Hematopoietic multipotent progenitor cell treated with erythropoietin and hydrocortisone succinate and interleukin-3 and kit ligand, for 6 days (in vitro differentiated cells): ENCODE results near the gene CRB2.

Experiments used
- DNase-seq: peaks from one replicate; pipeline ENCODE4 v3.0.0-alpha.2; 2015

Gene CRB2

DNA sequence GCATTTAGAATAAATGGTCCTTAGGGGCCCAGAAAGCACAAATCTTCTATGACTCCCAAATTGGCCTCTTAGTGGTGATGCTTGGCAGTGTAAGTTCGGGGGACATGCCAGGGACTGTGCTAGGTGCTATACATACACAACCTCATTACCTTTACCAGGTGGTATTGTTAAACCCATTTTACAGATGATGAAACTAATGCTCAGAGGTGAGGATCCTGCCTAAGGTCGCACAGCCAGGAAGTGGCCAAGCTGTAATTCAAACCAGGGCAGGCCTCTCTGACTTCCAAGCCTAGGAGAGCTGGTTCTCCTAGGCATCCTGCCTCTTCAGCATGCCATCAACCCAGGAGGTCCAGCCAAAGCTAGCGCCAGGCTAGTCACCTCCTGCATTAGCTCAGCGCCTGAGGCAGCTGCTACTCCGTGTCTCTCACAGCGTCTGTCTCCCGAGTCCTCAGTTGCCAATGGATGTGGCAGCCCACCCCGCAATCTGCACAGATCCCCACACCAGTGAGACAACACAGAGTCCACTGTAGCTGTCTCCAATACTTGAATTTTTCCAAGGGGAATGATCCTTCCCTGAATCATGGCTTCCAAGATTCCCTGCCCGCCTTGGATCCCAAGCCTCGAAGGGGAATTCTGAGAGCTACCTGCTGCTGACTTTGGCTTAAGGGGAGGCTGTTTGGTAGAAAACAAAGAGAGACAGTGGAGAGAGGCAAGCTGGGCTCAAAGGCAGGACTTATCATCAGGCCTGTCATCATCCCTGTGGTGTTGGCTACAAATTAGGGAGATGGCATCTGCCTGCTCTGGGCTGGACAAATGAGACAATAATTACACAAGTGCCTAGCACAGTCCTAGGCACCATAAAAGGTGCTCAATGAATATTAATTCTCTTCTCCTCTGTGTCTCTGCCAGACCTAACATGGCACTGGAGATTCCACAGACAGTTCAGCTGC lies 52.6 kb downstream of the CRB2 start:
- no peak for DNase-seq

DNA sequence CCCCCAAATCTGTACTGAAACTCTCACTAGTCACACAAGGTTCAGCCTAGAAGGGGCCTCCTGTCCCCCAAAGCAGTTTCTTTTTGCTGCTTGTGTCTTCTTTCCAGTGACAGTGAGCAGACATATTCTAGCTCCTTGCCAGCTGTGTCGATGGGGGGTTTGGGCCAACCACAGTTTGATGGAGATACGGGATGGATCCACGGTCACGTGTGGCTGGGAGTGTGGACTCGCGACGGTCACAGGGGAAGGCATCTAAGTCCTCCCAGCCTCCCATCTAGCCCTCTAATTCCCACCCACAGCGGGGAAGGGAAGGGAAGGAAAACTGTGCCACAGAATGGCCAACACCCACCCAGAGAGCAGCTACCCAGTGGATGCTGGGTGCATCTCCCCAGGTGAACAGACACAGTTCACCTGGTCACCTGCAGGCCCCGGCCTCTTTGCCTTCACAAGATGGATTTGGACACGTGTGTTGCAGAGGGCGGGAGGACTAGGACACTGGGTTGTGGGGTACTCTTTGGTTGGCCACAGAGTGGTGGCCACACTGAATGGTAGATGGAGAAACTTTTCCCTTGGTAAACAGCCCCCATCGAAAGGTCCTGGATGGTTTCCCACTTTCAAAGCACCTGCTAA lies 54.4 kb downstream of the CRB2 start:
- no peak for DNase-seq

DNA sequence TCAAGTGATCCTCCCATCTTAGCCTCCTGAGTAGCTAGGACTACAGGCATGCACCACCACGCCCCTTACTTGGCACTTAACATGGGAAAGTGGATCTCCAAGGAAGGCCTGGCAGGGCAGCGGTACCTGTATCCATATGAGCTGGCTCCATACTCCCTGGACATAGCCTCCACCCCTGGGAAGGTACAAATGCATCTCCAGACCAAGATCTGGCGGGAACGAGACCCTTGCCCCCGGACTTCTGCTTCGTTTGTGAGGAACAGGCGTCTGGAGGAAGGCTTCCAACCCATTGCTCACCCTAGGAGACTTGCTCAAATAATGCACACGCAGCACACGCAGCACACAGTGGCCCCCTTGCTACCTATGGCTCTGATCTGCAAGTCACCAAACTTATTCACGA lies 55.2 kb downstream of the CRB2 start:
- no peak for DNase-seq

DNA sequence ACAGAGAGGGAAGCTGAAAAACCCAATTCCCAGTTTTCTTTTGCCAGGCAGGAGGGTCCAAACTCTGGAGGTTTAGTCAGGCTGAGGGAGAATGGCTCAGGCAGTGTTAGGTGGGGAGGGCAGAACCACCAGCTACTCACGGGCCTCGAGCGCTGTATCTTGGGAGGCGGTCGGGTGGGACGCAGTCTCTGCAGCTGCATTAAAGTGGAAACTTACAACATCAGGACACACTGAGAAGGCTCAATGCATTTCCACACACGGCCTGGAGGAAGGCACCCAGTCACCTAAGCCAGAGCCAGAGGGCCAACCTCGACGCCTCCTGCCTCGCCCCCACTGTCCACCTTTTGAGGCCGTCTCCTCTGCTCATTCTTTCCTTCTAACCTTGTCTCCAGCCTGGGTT lies 55.6 kb downstream of the CRB2 start:
- no peak for DNase-seq

DNA sequence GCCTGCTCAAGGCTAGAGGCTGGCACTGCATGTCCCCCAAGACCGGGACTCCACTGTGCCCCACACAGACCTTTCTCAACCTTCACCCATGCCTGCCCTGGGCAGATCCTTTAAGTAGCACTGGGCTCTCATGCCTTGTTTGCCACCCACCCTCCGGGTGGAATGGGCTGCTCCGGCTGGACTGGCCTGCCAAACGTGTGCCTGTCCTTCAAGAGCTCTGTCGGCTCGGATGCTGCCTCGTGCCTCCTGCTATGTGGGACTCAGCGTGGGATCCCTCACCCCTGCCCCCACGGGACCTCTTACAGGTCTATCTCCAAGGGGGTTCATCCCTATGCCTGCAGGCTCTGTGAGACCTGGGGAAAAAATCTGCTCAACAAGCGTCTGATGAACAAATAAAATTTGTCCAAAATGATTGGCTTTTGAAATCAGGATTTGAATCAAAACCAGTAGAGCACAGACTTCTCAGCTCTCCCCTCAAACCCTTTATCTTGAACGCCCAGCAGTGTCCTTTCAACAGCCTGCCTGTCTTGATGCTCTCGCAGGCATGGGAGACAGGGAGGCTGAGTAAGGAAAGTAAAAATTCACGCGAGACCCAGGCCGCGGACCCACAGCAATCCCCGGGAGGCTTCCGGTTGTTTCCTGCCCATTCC lies 56.3 kb downstream of the CRB2 start:
- peak; percentile 23 for DNase-seq

DNA sequence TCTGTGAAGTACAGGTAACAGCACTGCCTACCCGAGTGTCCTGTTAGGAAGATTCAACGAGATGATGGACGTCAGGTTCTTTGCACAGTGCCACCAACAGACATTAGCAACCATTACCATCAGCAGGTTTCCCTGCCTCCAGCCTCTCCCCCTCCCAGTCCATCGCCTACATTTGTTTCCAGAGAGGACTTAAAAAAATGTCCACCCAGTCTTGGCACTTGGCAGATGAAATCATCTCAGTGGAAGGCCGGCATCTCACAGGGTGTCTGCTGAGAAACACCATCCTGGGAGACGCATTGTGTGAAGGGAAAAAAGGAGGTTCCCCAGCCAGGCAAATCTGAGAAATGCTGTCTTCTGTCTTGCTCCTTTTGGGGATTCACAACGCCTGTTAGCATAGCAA lies 58.2 kb downstream of the CRB2 start:
- DNase-seq, result no peak

DNA sequence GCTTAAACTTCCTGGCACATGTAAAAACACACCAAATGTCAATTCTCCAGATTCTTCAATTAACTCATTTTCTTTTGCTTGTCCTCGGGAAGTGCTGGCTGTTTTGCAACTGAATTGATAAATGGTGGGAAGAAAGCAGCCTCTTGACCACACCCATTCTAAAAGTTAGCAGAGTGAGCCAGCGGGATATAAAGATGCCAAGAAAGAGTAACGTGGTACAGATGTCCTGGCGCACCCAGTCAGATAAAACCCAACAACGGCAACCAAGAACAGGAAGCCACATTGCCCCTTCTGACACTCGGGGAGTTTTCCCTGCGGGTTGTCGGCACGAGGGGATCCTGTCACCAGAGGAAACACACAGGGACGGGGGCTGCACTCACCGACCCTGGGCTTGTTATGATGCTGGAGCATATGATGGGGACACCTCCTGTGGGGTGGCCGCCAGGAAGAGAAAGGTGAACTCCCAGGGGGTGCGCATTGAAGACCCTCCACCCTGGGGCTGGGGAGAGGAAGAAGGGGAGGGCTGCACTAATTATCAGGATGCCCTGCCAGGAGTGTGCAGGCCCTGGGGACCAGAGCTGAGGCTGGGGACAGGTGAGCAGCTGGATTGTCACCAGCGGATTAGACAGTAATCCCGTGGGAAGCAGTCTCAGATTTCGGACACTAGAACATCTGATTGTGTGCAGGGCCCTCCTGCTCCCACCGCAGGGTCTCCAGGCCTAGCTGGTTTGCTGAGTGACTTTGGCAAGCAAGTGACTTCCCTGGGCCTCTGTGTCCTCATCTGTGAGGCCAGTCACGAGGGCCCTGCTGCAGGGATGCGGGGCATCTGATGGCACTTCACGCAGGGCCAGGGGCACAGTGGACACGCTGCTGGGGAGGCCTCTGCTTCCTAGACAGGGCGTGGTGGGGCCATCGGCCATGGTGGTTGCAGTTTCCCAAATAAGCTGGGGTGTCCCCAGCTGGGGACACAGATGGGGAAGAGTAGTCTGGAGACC lies 59.2 kb downstream of the CRB2 start:
- DNase-seq, result peak; percentile 62

DNA sequence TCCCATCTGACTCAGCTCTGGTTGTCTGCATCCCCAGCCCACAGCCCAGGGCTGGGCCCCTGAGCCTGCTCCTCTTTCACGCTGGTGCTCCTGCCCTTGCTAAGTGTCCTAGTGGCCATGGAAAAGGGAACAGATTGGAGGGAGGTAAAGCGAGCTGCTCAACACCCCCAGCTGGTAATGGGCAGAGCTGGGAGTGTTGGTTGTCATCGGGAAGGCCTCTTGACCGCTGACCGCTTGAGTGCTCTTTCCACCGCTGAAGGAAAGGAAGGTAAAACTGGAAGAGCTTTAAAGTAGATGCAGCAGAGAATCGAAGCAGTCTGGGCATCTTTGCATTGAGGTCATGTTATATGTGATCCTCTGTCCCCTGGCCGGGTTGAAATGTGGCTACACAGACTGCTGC lies 60.2 kb downstream of the CRB2 start:
- no peak for DNase-seq

DNA sequence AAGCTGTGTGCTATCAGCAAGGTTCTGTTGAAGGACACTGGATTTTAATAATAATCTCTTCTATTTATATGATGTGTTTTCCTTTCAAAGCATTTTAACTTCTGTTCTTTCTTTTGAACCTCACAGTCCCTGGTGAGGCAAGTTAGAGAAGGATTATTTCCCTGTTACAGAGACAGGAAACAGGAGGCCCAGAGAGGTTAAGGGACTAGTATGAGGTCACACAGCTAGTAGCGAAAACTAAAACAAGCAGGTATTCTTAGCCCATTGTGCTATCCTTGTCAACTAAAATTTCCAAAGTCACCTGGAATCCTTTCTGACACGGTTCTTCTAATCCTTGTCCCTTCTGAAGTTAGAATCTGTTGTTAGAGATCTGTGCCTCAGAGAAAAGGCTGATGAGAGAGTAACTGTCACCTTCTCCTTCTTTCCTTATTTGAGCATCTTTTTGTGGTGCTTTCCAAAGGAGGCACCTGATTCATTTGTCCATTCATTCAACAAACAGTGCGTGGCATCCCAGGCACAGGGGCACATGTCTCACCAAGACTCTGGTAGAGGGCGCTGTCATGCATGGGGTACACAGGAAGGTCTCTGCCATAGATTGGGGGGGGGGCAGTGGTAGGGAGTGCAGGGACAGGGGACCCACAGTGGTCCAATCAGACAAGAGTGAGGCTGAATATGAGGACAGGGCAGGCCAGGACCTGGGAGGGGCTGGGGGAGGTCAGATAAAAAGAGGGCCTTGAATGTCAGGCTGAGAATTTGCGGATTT lies 61.5 kb downstream of the CRB2 start:
- no peak for DNase-seq

DNA sequence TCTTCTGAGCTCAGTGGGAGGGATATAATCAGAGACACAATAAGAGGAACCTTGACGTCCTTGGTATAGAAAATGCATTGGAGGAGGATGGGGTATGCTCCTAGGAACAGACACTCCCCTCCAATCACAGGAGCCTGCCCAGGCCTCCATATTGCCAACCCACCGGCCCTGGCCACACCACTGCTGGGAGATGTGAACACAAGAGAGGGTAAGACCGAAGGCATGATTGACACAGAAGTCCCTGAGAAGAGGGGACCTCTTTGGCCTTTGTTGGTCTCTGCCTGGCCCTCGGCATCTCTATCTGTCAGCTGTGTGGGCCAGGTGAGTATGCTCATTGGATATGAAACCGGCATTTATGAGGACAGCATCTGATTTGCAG lies 62.0 kb downstream of the CRB2 start:
- no peak for DNase-seq

DNA sequence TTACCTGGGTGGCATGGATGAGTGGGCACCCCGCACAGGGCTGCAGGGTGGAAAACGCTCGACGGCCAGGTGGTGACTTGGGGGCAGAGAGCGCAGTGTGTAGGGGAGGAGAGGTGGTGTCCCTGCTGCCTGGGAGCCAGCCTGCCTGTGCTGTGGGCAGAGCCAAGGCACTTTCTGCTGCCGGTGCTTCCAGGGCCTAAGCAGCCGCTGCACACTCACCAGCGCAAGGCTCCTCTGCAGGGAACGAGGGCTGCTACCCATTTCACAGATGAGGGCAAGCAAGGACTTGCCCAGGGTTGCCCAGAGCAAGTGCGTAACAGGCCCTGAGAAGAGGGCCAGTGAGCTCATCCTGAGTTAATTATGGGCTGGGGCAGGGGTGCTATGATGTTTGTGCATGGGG lies 62.5 kb downstream of the CRB2 start:
- no peak for DNase-seq

DNA sequence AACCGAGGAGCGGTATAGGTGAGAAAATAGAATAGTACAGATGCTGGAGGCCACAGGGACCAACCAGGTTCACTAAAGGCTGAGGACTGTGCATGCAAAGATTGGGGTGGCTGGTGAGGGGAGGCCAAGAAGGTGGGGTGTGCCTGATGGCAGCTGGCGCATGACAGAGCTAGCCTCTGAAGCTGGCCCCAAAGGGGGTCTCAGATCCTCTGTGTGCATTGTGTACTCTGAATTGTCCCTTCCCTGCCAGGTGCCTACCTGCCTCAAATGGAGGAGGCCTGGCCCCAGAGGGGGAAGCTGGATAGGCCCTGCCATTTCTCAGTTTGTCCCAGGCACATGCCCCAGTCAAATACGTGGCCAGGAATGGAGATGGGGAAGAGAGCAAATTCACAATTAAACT lies 63.1 kb downstream of the CRB2 start:
- DNase-seq, result no peak

DNA sequence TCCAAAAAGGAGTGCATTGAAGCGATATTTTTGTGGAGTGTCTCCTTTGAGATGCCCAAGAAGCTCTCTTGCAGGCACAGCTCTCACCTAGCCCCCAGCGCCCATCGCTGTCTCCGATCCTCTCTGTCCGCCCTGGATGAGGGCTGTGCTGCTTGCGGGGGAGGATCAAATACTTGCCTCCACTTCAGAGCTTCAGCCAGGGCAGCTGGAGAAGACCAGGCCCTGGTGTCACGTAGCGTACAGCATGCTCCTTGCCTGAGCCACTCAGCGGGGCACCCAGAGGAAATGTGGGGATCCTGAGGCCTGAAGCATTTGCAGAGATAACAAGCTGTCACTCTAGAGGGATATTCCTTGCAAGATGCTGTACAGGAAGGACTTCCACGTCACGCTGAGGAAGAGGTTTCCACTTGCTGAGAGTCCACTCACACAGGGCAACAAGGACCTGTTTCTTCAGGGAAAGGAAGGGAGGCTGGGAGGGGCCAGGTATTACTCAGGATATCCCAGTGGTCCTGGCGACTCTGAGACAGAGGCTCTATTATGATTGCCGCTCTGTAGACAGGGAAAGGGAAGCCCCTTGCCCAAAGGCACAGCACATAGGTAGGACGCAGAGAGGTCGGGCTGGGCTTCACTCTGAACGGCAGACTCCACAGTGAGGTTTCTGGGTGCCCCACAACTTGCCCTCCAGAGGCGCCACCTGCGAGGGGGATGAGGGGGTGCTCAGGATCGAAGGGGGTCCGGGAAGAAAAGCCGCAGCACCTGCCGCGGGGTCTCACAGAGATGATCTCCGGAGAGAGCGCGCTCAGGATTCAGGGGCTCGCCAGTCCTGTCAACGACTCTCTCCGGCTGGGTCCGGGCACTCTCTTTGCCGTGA lies 64.0 kb downstream of the CRB2 start:
- DNase-seq, result no peak

DNA sequence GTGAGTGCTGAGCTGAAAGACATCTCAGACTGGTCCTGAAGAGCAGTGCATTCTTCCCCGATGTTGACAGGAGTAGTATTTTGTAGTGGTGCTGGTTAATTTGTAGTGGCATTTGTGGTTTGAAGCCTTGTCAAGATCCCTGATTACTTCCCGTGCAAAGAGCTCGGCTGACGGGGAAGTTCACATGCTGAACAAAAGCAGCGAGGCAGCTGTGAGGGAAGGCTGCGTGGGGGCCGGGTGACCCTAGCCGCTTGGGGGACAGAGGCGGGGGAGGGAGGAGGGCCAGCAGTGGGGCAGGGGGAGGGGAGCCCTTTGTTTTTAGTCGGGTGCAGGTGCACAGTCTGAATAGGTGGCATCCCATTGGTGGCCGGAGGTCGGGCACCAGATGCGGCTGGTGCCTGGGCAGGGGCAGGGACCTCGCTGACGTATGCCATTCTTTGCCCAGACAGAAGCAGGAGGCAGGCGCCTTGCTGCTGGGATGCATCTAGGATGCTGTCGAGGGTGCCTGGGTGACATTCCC lies 64.7 kb downstream of the CRB2 start:
- DNase-seq, result no peak

DNA sequence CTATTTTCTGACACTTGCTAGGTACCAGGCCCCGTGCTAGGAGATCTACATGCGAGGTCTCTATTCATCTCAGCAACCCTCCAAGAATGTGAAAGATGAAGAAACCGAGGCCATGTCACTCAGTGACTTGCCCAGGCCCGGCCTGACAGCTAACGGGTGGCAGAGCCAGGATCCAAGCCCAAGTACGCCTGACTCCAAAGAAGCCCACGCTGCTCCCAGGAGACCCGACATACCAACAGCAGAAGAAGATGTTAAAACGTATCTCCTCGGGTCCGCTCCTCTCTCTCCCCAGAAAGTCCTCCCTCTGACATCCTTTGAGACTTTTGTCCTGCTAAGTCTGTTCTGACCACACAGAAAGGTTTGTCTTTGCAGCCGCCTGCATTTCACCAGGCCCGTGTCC lies 65.2 kb downstream of the CRB2 start:
- DNase-seq, result no peak

DNA sequence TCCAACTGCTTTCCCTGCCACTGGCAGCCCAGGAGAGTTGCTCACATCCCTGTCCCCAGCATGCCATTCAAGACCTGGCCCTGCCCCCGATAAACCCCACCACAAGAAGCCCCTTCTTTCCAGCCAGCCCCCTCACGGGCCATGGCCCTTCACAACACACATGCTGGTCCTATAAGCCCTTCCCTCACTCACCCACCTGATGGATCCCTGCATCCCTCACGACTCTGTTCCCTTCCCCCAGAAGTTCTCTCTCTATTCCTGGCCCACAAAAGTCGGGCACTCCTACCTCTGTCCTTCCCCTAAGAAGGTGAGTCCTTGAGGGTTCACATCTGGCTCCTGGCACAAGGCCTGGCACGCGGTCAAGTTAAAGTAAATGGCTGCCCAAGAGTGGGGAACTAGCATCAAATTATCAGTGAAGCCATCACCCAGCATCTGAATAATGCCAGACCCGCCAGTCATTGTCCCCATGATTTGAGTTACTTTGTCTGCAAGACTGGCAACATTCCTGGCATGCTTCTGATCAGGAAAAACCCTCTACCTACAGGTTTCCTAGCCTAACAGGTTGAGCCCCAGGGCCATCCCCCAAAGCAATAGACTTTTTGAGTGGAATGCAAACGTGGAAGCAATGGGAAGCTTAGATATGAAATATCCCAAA lies 65.9 kb downstream of the CRB2 start:
- DNase-seq, result no peak

DNA sequence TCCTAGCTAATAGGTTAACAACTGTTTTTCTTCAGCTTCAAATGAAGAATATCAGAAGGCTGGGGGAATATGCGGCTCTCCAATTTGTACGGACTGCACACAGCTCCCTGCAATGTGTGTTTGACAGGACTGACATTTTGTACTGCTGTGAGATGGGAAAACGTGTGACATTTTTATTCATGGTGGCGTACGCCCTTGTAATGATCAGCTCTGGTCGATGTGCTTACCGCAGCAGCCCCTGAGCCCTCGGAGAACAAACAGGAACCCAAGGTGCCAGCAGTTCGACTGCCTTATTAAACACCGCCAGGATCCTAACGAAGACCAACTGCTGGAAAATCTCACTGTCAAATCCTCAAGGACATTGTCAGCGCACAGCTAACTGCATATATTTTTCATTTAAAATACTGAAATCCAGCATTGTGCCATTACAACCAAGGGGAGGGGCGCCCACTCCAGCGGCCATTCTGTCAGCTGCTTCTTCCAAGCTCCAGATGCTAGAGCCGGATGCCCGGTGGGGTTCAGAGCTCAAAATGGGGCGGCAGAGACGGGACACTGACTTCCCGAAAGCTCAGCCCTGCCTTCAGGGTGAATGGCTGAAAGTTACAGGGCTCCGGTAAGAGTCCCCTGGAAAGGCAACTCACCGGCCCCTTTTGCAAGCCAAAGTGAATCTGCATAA lies 66.8 kb downstream of the CRB2 start:
- no peak for DNase-seq

DNA sequence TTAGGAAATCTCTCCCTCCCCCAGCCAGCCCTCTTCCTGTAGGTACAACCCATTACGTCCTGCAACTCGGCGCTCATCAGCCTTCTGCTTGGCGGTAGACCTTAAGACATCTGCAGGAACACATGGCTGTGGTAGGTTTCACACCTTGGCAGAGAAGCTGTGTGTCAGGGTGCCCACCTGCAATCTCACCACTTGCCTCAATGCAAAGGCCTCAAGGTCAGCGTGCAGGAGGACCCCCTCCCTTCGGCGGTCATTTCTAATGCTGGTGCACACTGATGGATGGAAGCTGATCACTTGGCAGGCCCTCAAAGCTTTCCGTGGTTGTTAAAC lies 67.3 kb downstream of the CRB2 start:
- DNase-seq, result no peak

DNA sequence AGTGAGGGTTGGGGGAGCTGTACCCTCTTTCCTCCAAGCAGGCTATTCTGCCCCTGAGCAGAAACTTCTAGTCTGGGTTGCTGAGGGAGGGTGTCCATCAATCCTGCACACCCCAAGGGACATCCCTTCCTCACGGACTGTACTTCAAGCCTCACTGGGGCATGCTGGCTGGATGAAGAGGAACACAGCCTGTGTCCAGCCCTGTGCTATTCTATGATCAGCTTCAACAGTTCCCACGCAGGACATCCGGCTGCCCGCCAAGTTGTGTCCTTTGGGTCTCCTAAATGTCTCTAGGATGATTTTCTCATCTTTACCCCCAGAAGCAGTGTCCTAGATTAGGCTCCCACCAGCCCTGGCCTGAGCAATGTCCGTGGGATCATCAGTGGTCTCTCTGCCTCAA lies 68.1 kb downstream of the CRB2 start:
- no peak for DNase-seq
